OCI-LY7 (cell line): ENCODE measurements around the gene HOXA3. TPM values are rescaled to one million over a fixed set of nuclear protein-coding genes. Genes with fewer than 3 reads are reported as not detected.

Source experiments
- BruUV-seq: library from RNA; stranded (reverse); fragments of 400-500 nt; replicated peaks from 2 replicates; lab custom pipeline; 2021; lab: Mats Ljungman, UMichigan
- CTCF ChIA-PET: fragments of 300-600 bp; sonication (Branson Sonifier 250); formaldehyde crosslinking; loops from one replicate; lab custom pipeline; 2022; ENCODE audit warnings: antibody characterized with exemption; ENCODE audit not compliant: unreplicated experiment; lab: Charles Lee
- POLR2A ChIA-PET: fragments of 300-600 bp; sonication (Branson Sonifier 250); formaldehyde crosslinking; loops from one replicate; lab custom pipeline; 2022; ENCODE audit warnings: antibody characterized with exemption; lab: Charles Lee
- DNase-seq: peaks from one replicate; pipeline ENCODE4 v3.0.0-alpha.2; 2015; ENCODE audit warnings: low spot score
- H2AFZ ChIP-seq: fragments of 200-600 bp; sonication (generic), shearing (Covaris generic); 2 replicates; pipeline ENCODE4 v1.6.1; 2014; ENCODE audit warnings: mild to moderate bottlenecking, antibody characterized with exemption, low read length, moderate library complexity
- H3K27ac ChIP-seq: fragments of 200-600 bp; sonication (generic); 2 replicates; pipeline ENCODE4 v1.5.1; 2014; ENCODE audit warnings: mixed run types, low read depth, mild to moderate bottlenecking, moderate library complexity, low read length, inconsistent platforms; ENCODE audit not compliant: poor library complexity, severe bottlenecking
- H3K36me3 ChIP-seq: fragments of 200-600 bp; sonication (generic); 2 replicates; pipeline ENCODE4 v1.6.1; 2014; ENCODE audit warnings: mild to moderate bottlenecking, antibody characterized with exemption, low read length, moderate library complexity, mixed read lengths; ENCODE audit not compliant: insufficient read depth
- H3K4me1 ChIP-seq: fragments of 200-600 bp; sonication (generic); 2 replicates; pipeline ENCODE4 v1.5.1; 2014; ENCODE audit warnings: mild to moderate bottlenecking, low read length; ENCODE audit not compliant: insufficient read depth, poor library complexity, severe bottlenecking
- H3K4me2 ChIP-seq: fragments of 200-600 bp; sonication (generic); 2 replicates; pipeline ENCODE4 v1.6.1; 2014; ENCODE audit warnings: mild to moderate bottlenecking, low read length
- H3K4me3 ChIP-seq: fragments of 200-600 bp; sonication (generic); 2 replicates; pipeline ENCODE4 v1.5.1; 2014; ENCODE audit warnings: mild to moderate bottlenecking, low read depth, low read length; ENCODE audit not compliant: poor library complexity, severe bottlenecking
- H3K79me2 ChIP-seq: fragments of 200-600 bp; sonication (generic); 2 replicates; pipeline ENCODE4 v1.6.1; 2016; ENCODE audit warnings: low read depth, mild to moderate bottlenecking, low read length, moderate library complexity, mixed read lengths; ENCODE audit not compliant: insufficient read depth
- H3K9me2 ChIP-seq: fragments of 200-600 bp; sonication (generic); 2 replicates; pipeline ENCODE4 v1.6.1; 2016; ENCODE audit warnings: mild to moderate bottlenecking, low read length, mixed read lengths; ENCODE audit not compliant: insufficient read depth
- H3K9me3 ChIP-seq: fragments of 200-600 bp; sonication (generic); 2 replicates; pipeline ENCODE4 v1.6.1; 2014; ENCODE audit warnings: mild to moderate bottlenecking, mixed run types, low read length, mixed read lengths
- H4K20me1 ChIP-seq: fragments of 200-600 bp; sonication (generic); 2 replicates; pipeline ENCODE4 v1.6.1; 2014; ENCODE audit warnings: mild to moderate bottlenecking, antibody characterized with exemption, low read length, moderate library complexity, mixed read lengths; ENCODE audit not compliant: insufficient read depth
- CTCF ChIP-seq: fragments of 200-600 bp; sonication (generic); conservative IDR thresholded peaks from 2 replicates; pipeline ENCODE4 v1.5.1; 2014; ENCODE audit warnings: mild to moderate bottlenecking, antibody characterized with exemption, low read length, moderate library complexity, mixed read lengths
- EZH2phosphoT487 ChIP-seq: fragments of 200-600 bp; sonication (generic); IDR thresholded peaks from 2 replicates; pipeline ENCODE4 v1.6.1; 2018; ENCODE audit warnings: low read depth, borderline replicate concordance, mild to moderate bottlenecking, mixed run types, antibody characterized with exemption, low read length, moderate library complexity, mixed read lengths
- intact Hi-C: fragments of 100-400 bp; cut with micrococcal nuclease; formaldehyde crosslinking; loops from one replicate; pipeline ENCODE4 v1.10.0; 2022; ENCODE audit not compliant: unreplicated experiment
- total RNA-seq, 2 experiments: library from RNA; depleted of rRNA in 1 of 2; stranded (reverse); fragments of >200 nt in 1 of 2; shearing (Covaris generic) in 1 of 2; gene quantifications; 2 replicates each; pipeline ENCODE4 v1.2.3, GENCODE V29; 2014 to 2022

HOXA3 gene
- total RNA-seq, 2 experiments from 2014 or later = 0.41 to 2.7 TPM

- H3K4me3 ChIP-seq = no peak overlapping the region
- H3K9me2 ChIP-seq = no peaks in the 10 kb centered on the region
- no peak overlapping the region for H3K4me2 ChIP-seq
- ChIA-PET CTCF (no interaction called here), POLR2A (no interaction called here)
- H3K9me3 ChIP-seq = no peaks in the 10 kb centered on the region
- no TSS peak for BruUV-seq
- intact Hi-C loops = no loop called here
- H3K79me2 ChIP-seq = no peaks in the 10 kb centered on the region
- H3K27ac ChIP-seq = no peak overlapping the region
- H3K36me3 ChIP-seq = no peaks in the 10 kb centered on the region
- no peak for DNase-seq
- H4K20me1 ChIP-seq = no peaks in the 10 kb centered on the region
- no peak overlapping the region for H2AFZ ChIP-seq
- H3K4me1 ChIP-seq = no peaks in the 10 kb centered on the region
- TF ChIP-seq CTCF = no peak
- no peak for TF ChIP-seq EZH2phosphoT487
Observed at GRCh38 chr7:27106901-27107240, 45.5 kb downstream of the HOXA3 start.

DNA sequence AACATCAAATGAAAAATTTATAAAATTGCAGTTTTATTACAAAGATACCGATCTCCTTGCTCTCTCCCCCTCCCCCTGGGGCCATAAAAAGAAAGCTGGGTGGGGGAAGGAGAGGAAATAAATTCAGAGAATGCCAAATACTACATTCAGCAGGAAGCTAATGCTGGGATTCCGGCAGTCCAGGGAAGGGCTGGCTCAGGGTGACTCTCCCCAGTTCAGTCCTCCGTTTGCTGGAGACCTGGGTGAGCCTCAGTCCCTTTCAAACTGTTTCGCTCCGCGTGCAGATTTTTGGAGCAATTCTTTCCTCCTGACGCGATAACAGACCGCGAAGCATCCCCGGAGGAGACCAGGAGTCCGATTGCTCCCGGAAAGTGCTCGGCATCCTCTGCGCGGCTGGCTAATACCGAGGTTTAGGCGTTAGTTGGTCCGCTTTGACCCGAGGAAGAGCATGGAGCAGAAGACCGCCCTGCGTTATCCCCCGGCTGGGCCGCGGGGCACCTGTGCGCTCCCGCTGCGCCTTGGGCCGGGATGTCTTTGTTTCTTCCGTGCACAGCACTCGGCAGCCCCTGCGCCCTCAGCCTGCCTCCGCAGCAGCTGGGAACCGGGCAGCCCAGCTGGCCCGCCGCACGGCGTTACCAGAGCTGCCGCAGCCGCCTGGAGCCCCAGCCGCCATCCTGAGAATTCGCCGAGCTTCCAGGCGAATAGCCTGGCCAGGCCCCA, 46.0 kb downstream of the HOXA3 start:
- BruUV-seq = no TSS peak
- H3K9me3 ChIP-seq = no peaks in the 10 kb centered on the region
- H3K4me3 ChIP-seq = no peak overlapping the region
- no peaks in the 10 kb centered on the region for H3K79me2 ChIP-seq
- H3K4me2 ChIP-seq = no peak overlapping the region
- no peak for TF ChIP-seq EZH2phosphoT487
- TF ChIP-seq CTCF = no peak
- ChIA-PET POLR2A (no interaction called here), CTCF (interaction anchor here (0.8 kb wide), 1 partner anchor 10 kb away, joined by 3 read pairs; the partner anchor contains the start of gene HOXA1)
- no peak overlapping the region for H2AFZ ChIP-seq
- DNase-seq = no peak
- no peaks in the 10 kb centered on the region for H3K9me2 ChIP-seq
- intact Hi-C loops = no loop called here
- H4K20me1 ChIP-seq = no peaks in the 10 kb centered on the region
- no peaks in the 10 kb centered on the region for H3K36me3 ChIP-seq
- no peaks in the 10 kb centered on the region for H3K4me1 ChIP-seq
- H3K27ac ChIP-seq = no peak overlapping the region

DNA sequence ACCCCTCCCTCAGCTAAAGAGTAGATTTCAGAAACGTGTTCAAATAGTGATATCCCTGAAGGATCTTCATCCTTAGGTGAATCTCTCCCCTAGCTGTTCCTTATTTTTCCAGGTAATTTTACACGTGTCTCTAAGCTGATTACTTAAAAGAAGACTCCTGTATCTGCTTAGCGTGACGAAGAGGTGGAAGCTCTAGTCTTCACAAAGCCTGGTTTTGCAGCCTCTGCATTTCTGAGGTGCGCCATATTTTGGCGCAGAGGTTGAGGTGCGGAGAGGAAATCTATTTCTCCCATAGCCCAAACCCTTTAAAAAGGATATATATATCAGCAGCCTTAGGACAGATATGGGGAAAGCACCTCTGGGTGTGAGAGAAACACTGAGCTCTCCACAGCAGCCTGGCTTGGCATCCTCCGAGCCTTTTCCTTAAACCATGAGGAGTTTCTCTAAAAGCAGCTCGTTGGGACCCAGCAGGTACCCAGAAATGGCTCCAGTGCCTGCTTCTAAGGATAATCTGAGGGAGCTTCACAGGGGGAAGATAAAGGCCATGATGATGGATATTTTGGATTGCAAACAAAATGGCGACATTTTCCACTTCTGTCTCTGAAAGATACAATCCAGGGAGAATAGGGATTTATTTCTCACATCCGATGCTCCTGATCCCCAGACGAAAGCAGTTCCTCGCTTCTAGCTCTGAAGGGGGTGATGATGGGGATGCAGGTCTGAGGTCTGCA, 46.9 kb downstream of the HOXA3 start:
- Histone ChIP-seq H3K79me2 (no peaks in the 10 kb centered on the region), H4K20me1 (no peaks in the 10 kb centered on the region), H3K9me2 (no peaks in the 10 kb centered on the region), H3K27ac (no peak overlapping the region), H3K4me2 (no peak overlapping the region), H3K36me3 (no peaks in the 10 kb centered on the region), H3K9me3 (no peaks in the 10 kb centered on the region), H2AFZ (no peak overlapping the region), H3K4me1 (no peaks in the 10 kb centered on the region), H3K4me3 (no peak overlapping the region)
- BruUV-seq = no TSS peak
- ChIA-PET CTCF (interaction anchor here (0.8 kb wide), 1 partner anchor 9 kb away, joined by 3 read pairs; the partner anchor contains the start of gene HOXA1), POLR2A (interaction anchor here (1.2 kb wide), 1 partner anchor 11 kb away, joined by 4 read pairs; no protein-coding TSS in a partner anchor)
- DNase-seq = no peak
- intact Hi-C loops = no loop called here
- TF ChIP-seq CTCF = no peak
- no peak for TF ChIP-seq EZH2phosphoT487
